ENCODE measurements around the gene UBE2G2.

The UBE2G2 gene

DNA sequence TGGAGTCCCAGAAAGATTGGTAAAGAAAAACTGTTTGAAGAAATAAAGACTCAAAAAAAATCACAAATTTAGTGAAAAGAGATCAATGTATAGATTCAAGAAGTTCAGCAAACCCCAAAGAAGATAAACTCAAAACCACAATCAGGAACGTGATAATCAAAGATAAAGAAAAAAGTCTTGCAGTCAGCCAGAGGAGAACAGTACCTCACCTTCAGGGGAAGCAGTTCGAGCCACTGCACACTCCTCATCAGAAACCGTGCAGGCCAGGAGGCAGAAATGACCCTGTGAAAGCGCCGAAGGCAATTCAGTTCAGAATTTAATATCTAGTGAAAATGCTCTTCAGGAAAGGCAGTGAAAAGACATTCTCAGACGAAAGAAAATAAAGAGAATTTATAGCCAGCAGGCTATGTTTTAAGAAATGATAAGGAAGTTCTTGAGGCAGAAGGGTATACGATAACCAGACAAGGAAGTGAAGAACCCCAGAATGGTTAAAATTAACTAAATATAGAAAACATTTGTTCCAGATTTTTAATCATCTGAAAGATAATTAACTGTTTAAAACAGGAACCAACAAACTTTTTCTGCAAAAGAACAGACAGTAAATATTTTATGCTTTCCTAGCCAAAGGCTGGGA, 29.7 kb upstream of the UBE2G2 start:
- TF ChIP-seq, protein P1, sequence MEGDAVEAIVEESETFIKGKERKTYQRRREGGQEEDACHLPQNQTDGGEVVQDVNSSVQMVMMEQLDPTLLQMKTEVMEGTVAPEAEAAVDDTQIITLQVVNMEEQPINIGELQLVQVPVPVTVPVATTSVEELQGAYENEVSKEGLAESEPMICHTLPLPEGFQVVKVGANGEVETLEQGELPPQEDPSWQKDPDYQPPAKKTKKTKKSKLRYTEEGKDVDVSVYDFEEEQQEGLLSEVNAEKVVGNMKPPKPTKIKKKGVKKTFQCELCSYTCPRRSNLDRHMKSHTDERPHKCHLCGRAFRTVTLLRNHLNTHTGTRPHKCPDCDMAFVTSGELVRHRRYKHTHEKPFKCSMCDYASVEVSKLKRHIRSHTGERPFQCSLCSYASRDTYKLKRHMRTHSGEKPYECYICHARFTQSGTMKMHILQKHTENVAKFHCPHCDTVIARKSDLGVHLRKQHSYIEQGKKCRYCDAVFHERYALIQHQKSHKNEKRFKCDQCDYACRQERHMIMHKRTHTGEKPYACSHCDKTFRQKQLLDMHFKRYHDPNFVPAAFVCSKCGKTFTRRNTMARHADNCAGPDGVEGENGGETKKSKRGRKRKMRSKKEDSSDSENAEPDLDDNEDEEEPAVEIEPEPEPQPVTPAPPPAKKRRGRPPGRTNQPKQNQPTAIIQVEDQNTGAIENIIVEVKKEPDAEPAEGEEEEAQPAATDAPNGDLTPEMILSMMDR (IDR thresholded peaks at IDR 0.05; ENCODE audit: extremely low read depth, insufficient read depth, missing control alignments): no peak
- in situ Hi-C loops (cut with MboI; ENCODE audit: low pct_unique_long_range_greater_than_20kb, low sequenced_read_pairs, unreplicated experiment): no loop called here
- no peak for DNase-seq (ENCODE audit: low spot score)

DNA sequence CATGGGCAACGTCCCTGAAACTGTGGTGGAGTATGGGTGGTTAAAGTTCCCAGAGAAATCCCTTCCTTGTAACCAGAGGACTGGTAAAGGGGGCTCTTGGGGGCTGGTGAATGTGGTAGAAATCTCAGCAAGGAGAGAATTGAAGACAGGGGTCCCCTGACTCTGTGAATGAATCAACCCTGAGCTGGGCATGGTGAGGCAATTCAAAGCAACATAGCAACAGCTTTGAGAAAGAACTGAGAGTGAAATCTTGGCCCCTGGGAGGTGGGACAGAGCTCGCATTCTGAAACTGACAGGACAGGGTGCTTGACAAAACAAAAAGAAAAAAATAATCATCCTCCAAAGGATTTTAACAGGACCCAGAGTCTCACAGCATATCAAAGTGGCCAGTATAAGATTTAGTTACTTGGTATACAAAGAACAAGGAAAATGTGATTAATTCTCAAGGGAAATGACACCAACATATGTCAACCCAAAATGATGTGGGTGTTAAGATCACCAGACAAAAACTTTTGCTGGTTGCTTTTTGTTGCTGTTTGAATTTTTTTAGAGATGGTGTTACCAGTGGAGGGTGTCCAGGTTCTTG, 28.0 kb upstream of the UBE2G2 start:
- in situ Hi-C loops (cut with MboI; ENCODE audit: low pct_unique_long_range_greater_than_20kb, low sequenced_read_pairs, unreplicated experiment): no loop called here
- TF ChIP-seq, protein P1 (IDR thresholded peaks at IDR 0.05; ENCODE audit: extremely low read depth, insufficient read depth, missing control alignments): no peak

DNA sequence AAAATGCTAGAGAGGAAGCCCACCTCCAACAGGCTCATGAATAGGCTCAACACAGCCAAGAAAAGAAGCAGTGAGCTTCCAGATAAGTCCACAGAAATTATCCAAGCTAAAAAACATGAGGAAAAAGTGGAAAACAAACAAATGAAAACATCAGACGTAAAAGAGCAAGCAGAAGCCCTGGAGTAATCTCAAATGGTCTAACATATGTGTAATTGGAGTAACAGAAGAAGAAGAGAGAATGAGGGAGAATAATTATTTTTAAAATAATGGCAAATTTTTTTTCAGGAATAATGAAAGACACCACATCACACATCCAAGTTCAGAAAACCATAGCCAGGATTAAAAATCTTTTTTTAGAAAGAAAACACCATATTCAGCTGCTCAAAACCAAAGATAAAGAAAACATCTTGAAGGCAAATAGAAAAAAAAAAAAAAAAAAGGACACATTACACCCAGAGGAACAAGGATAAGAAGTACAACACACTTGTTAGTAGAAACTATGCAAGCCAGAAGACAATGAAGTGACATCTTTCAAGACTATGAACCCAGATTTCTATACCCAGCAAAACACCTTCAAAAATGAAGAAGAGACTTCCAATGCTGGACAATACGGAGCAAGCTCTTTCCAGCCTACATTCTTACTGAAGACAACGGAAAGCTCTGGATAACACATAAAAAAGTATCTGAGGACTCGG, 26.9 kb upstream of the UBE2G2 start:
- no peak for DNase-seq (ENCODE audit: low spot score)
- in situ Hi-C loops (cut with MboI; ENCODE audit: low pct_unique_long_range_greater_than_20kb, low sequenced_read_pairs, unreplicated experiment): no loop called here
- TF ChIP-seq, protein P1 (IDR thresholded peaks at IDR 0.05; ENCODE audit: extremely low read depth, insufficient read depth, missing control alignments): no peak

More for the DNA sequence above, 28.0 kb upstream of the UBE2G2 start:
- DNase-seq (ENCODE audit: low spot score): no peak

DNA sequence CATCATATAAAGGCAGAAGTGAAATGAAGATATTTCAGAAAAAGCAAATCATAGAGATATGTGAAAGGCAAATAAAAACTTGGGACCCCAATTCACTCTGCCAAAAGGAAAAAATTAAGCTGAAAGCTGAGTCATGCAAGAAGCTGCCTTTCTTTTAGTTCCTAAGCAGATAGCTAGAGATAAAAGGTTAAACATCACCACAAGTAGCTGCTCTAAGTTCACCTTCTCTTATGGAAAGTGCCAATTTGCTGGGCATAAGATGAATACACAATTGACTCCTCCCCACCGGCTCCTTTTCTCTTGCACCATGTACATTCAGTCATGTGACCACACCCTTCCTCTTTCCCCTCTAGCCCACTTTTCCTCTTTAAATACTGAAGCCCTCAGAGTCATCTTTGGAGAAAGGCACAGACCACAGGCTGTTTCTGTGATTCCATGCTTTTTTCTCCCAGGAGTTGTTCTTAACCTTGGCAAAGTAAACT, 21.6 kb upstream of the UBE2G2 start:
- TF ChIP-seq, protein P1 (IDR thresholded peaks at IDR 0.05; ENCODE audit: extremely low read depth, insufficient read depth, missing control alignments): no peak
- DNase-seq (ENCODE audit: low spot score): no peak
- in situ Hi-C loops (cut with MboI; ENCODE audit: low pct_unique_long_range_greater_than_20kb, low sequenced_read_pairs, unreplicated experiment): no loop called here

DNA sequence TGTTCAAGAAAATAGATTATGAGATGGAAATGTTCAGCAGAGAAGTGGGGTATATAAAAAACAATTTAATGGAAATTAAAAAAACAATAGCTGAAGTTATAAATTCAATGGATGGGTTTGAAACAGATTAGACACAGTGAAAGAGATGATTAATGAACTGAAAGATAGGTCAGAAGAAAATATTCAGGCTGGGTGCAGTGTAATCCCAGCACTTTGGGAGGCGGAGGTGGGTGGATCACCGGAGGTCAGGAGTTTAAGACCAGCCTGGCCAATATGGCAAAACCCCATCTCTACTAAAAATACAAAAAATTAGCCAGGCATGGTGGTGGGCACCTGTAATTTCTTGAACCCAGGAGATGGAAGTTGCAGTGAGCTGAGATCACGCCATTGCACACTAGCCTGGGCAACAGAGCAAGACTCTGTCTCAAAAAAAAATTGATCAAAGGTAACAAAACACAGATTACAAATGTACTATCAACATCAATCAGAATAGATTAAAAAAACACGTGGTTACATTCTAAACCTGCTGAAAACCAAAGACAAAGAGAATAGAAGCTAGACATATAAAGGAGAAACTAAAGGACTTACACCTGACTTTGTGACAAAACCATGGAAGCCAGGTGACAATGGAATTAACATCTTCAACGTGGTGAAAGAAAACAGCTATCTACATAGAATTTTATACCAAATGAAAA, 21.0 kb upstream of the UBE2G2 start:
- TF ChIP-seq, protein P1 (IDR thresholded peaks at IDR 0.05; ENCODE audit: extremely low read depth, insufficient read depth, missing control alignments): no peak
- in situ Hi-C loops (cut with MboI; ENCODE audit: low pct_unique_long_range_greater_than_20kb, low sequenced_read_pairs, unreplicated experiment): no loop called here
- DNase-seq (ENCODE audit: low spot score): no peak

DNA sequence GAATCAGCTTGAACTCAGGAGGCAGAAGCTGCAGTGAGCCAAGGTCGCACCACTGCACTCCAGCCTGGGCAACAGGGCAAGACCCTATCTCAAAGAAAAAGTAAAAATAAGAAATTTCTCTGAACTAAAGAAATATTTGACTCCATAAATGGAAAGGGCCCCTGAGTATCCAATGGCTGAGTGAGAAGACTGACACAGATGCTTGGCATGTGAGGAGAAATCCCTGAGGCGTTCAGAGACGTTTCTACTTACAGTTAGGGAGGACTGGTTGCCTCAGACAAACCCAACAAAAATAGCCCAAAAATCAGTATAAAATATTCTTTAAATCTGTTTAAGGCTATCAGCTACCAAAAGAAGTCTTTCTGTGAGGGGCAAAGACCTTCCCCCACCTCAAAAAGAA, 19.2 kb upstream of the UBE2G2 start:
- in situ Hi-C loops (cut with MboI; ENCODE audit: low pct_unique_long_range_greater_than_20kb, low sequenced_read_pairs, unreplicated experiment): no loop called here
- TF ChIP-seq, protein P1 (IDR thresholded peaks at IDR 0.05; ENCODE audit: extremely low read depth, insufficient read depth, missing control alignments): no peak
- DNase-seq (ENCODE audit: low spot score): no peak

Data from GM13977 (cell line).